ENCODE results near the gene PITHD1.

- no peak for TF ChIP-seq CTCF (IDR thresholded peaks at IDR 0.05; ENCODE audit: low read depth, low read length)
- no peak for TF ChIP-seq EZH2phosphoT487 (IDR thresholded peaks at IDR 0.05; ENCODE audit: low read depth)
Observed at GRCh38 chr1:23776217-23776616, 2.0 kb upstream of the PITHD1 start.
